Testis (tissue), 2 donors: Measurements from ENCODE around the gene LYST.

Experiments
- POLR2A ChIP-seq: fragments of 450-650 bp; IDR thresholded peaks from one replicate; pipeline ENCODE4 v1.6.1; 2017; ENCODE audit warnings: antibody characterized with exemption, mild to moderate bottlenecking, moderate library complexity
- TF ChIP-seq, protein P1 (sequence below), 3 experiments: fragments of 450-650 bp in 2 of 3; fragments of 200-600 bp in 1 of 3; sonication (generic) in 1 of 3; IDR thresholded peaks; one replicate each; pipeline ENCODE4 v1.5.1; 2016 to 2019; ENCODE audit warnings: antibody characterized with exemption in 3 of 3, mild to moderate bottlenecking in 2 of 3, moderate library complexity in 1 of 3

DNA sequence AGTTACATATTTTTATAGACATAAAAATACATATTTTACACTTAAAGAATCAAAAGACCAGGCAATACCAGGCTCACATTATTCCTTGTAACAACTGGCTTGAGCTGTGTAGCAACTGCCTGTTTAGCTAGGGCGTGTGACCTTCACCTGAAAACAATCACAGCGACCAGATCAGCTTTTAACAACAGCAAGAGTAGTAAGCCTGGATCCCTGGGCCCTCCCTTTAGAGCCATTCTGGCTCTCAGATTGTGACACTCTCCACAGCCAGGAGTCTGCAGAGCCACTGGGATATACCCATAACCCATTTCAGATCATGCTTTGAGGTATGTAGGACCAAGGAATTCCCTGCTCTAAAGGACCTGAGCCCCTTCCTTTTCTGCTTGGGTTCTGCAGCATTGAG, 187.7 kb downstream of the LYST start:
- TF ChIP-seq, protein P1, sequence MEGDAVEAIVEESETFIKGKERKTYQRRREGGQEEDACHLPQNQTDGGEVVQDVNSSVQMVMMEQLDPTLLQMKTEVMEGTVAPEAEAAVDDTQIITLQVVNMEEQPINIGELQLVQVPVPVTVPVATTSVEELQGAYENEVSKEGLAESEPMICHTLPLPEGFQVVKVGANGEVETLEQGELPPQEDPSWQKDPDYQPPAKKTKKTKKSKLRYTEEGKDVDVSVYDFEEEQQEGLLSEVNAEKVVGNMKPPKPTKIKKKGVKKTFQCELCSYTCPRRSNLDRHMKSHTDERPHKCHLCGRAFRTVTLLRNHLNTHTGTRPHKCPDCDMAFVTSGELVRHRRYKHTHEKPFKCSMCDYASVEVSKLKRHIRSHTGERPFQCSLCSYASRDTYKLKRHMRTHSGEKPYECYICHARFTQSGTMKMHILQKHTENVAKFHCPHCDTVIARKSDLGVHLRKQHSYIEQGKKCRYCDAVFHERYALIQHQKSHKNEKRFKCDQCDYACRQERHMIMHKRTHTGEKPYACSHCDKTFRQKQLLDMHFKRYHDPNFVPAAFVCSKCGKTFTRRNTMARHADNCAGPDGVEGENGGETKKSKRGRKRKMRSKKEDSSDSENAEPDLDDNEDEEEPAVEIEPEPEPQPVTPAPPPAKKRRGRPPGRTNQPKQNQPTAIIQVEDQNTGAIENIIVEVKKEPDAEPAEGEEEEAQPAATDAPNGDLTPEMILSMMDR (IDR thresholded peaks at IDR 0.05): no peak
- TF ChIP-seq POLR2A: no peak
